ENCODE measurements around the gene CGRRF1.

Gene CGRRF1

DNA sequence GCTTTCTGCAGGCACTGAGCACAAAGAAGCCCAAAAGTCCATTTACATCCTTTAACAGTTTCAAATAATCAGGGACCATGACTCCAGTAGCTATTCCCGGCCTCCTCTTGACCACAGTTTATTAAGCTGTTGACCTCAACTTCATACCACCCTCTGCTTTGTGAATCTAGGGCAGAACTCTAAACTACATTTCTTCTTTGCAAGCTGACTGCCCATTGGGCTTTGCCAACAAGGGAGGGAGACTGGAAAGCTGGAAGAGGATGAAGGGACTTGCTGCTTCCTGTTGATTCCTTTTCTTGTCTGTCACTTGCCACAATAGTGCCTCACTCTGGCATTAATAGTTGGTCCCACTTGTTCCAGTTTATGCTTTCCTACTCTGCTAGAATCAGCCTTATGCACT is 2.7 kb downstream of the CGRRF1 start:
- Histone ChIP-seq H3K4me1 (ENCODE audit: control insufficient read depth, low read length) (peaks cover 23% of the 10 kb centered on the region), H3K4me2 (ENCODE audit: low read length) (no peak overlapping the region), H3K79me2 (ENCODE audit: control insufficient read depth, low read length) (peaks cover 58% of the 10 kb centered on the region)

GRCh38 chr14:54515670-54516069 is 6.0 kb downstream of the CGRRF1 start:
- no peak for TF ChIP-seq EZH2phosphoT487 (IDR thresholded peaks at IDR 0.05; ENCODE audit: borderline replicate concordance, low read length)
- TF ChIP-seq, protein P1, sequence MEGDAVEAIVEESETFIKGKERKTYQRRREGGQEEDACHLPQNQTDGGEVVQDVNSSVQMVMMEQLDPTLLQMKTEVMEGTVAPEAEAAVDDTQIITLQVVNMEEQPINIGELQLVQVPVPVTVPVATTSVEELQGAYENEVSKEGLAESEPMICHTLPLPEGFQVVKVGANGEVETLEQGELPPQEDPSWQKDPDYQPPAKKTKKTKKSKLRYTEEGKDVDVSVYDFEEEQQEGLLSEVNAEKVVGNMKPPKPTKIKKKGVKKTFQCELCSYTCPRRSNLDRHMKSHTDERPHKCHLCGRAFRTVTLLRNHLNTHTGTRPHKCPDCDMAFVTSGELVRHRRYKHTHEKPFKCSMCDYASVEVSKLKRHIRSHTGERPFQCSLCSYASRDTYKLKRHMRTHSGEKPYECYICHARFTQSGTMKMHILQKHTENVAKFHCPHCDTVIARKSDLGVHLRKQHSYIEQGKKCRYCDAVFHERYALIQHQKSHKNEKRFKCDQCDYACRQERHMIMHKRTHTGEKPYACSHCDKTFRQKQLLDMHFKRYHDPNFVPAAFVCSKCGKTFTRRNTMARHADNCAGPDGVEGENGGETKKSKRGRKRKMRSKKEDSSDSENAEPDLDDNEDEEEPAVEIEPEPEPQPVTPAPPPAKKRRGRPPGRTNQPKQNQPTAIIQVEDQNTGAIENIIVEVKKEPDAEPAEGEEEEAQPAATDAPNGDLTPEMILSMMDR (IDR thresholded peaks at IDR 0.05; ENCODE audit: low read depth, low read length, poor library complexity, severe bottlenecking): no peak
- no peaks in the 10 kb centered on the region for H3K9me2 ChIP-seq (replicated peaks; ENCODE audit: control insufficient read depth, low read length)
- no peaks in the 10 kb centered on the region for H3K27me3 ChIP-seq (ENCODE audit: control insufficient read depth, low read length)

More for the DNA sequence above, 2.7 kb downstream of the CGRRF1 start:
- H3F3A ChIP-seq (ENCODE audit: control insufficient read depth, insufficient read depth): no peaks in the 10 kb centered on the region
- H3K27ac ChIP-seq (ENCODE audit: low read depth, low read length): no peak overlapping the region
- no peaks in the 10 kb centered on the region for H3K9me2 ChIP-seq (replicated peaks; ENCODE audit: control insufficient read depth, low read length)
- H3K27me3 ChIP-seq (ENCODE audit: control insufficient read depth, low read length): no peaks in the 10 kb centered on the region
- H3K9me3 ChIP-seq (ENCODE audit: control insufficient read depth, insufficient read depth, low read length): peaks cover 13% of the 10 kb centered on the region
- H4K20me1 ChIP-seq (ENCODE audit: control insufficient read depth, insufficient read depth, low read depth, low read length): no peaks in the 10 kb centered on the region
- no peak overlapping the region for H3K4me3 ChIP-seq (ENCODE audit: low read length)
- H3K36me3 ChIP-seq (ENCODE audit: control insufficient read depth, low read length): peaks cover 18% of the 10 kb centered on the region
- TF ChIP-seq EZH2phosphoT487 (IDR thresholded peaks at IDR 0.05; ENCODE audit: borderline replicate concordance, low read length): no peak
- TF ChIP-seq, protein P1 (IDR thresholded peaks at IDR 0.05; ENCODE audit: low read depth, low read length, poor library complexity, severe bottlenecking): no peak

GRCh38 chr14:54516709-54517108 is 7.0 kb downstream of the CGRRF1 start:
- TF ChIP-seq, protein P1 (IDR thresholded peaks at IDR 0.05; ENCODE audit: low read depth, low read length, poor library complexity, severe bottlenecking): no peak
- TF ChIP-seq EZH2phosphoT487 (IDR thresholded peaks at IDR 0.05; ENCODE audit: borderline replicate concordance, low read length): no peak
- no peak overlapping the region for H3K4me3 ChIP-seq (ENCODE audit: low read length)
- H3K4me2 ChIP-seq (ENCODE audit: low read length): no peak overlapping the region
- peaks cover 3% of the 10 kb centered on the region; the same call in 1 of the 2 replicates for H3K4me1 ChIP-seq (ENCODE audit: control insufficient read depth, low read length)
- no peaks in the 10 kb centered on the region for H3K9me2 ChIP-seq (replicated peaks; ENCODE audit: control insufficient read depth, low read length)
- no peak overlapping the region for H3K27ac ChIP-seq (ENCODE audit: low read depth, low read length)
- H3F3A ChIP-seq (ENCODE audit: control insufficient read depth, insufficient read depth): no peaks in the 10 kb centered on the region
- no peaks in the 10 kb centered on the region for H3K27me3 ChIP-seq (ENCODE audit: control insufficient read depth, low read length)
- no peaks in the 10 kb centered on the region for H4K20me1 ChIP-seq (ENCODE audit: control insufficient read depth, insufficient read depth, low read depth, low read length)
- peaks cover 51% of the 10 kb centered on the region for H3K79me2 ChIP-seq (ENCODE audit: control insufficient read depth, low read length)
- H3K36me3 ChIP-seq (ENCODE audit: control insufficient read depth, low read length): peaks cover 18% of the 10 kb centered on the region
- H3K9me3 ChIP-seq (ENCODE audit: control insufficient read depth, insufficient read depth, low read length): peaks cover 13% of the 10 kb centered on the region

More at GRCh38 chr14:54515670-54516069, 6.0 kb downstream of the CGRRF1 start:
- Histone ChIP-seq H3K4me3 (ENCODE audit: low read length) (no peak overlapping the region), H4K20me1 (ENCODE audit: control insufficient read depth, insufficient read depth, low read depth, low read length) (no peaks in the 10 kb centered on the region), H3K79me2 (ENCODE audit: control insufficient read depth, low read length) (peaks cover 61% of the 10 kb centered on the region), H3K27ac (ENCODE audit: low read depth, low read length) (no peak overlapping the region), H3K9me3 (ENCODE audit: control insufficient read depth, insufficient read depth, low read length) (peaks cover 13% of the 10 kb centered on the region), H3K4me2 (ENCODE audit: low read length) (no peak overlapping the region), H3K36me3 (ENCODE audit: control insufficient read depth, low read length) (peaks cover 18% of the 10 kb centered on the region), H3F3A (ENCODE audit: control insufficient read depth, insufficient read depth) (no peaks in the 10 kb centered on the region), H3K4me1 (ENCODE audit: control insufficient read depth, low read length) (peaks cover 12% of the 10 kb centered on the region)
